Measurements from ENCODE around the gene B4GALT1.

DNA sequence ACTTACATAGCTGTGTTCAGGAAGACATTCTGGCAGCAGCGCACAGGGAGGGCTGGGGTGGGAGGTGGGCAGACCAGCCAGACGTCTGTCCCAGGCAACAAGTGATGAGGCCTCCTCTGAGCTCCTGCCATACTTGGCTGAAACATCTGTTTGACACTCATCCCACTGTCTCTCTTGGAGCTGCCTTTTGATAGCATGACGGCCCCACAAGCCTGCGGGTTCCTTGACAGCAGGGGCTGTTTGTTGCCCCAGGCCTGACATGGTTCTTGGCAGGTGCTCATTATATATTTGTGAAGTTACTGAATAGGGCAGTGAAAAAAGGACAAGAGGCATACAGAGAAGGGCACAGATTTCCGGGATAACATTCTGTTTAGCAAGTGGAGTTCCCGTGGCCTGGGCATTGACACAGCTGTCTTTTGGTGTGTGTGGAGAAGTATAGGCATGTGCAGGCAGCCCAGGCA lies 22.2 kb upstream of the B4GALT1 start:
- TF ChIP-seq, protein P1, sequence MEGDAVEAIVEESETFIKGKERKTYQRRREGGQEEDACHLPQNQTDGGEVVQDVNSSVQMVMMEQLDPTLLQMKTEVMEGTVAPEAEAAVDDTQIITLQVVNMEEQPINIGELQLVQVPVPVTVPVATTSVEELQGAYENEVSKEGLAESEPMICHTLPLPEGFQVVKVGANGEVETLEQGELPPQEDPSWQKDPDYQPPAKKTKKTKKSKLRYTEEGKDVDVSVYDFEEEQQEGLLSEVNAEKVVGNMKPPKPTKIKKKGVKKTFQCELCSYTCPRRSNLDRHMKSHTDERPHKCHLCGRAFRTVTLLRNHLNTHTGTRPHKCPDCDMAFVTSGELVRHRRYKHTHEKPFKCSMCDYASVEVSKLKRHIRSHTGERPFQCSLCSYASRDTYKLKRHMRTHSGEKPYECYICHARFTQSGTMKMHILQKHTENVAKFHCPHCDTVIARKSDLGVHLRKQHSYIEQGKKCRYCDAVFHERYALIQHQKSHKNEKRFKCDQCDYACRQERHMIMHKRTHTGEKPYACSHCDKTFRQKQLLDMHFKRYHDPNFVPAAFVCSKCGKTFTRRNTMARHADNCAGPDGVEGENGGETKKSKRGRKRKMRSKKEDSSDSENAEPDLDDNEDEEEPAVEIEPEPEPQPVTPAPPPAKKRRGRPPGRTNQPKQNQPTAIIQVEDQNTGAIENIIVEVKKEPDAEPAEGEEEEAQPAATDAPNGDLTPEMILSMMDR (IDR thresholded peaks at IDR 0.05), result no peak
- no peak for TF ChIP-seq POLR2A (IDR thresholded peaks at IDR 0.05)
- no peak for TF ChIP-seq POLR2AphosphoS5 (IDR thresholded peaks at IDR 0.05)

Data from breast epithelium (tissue), 3 donors.